Caki2 (cell line): ENCODE results near the gene ZER1. TPM values are rescaled to one million over a fixed set of nuclear protein-coding genes. Genes with fewer than 3 reads are reported as not detected.
"Not testable (repeated sequence)": the region's sequence is repeated elsewhere in the genome, so short reads cannot be mapped to it uniquely, and the experiment has no call there.

Source experiments
- DNase-seq: peaks from one replicate; pipeline ENCODE4 v3.0.0-alpha.2; 2015; ENCODE audit warnings: low read depth
- in situ Hi-C: cut with HindIII; loops from 2 replicates; pipeline ENCODE4 v1.10.0; 2016; ENCODE audit warnings: low sequenced_read_pairs, low pct_unique_long_range_greater_than_20kb, mixed read lengths
- total RNA-seq: library from RNA; depleted of rRNA; stranded (reverse); fragments of >200 nt; shearing (Covaris generic); gene quantifications from 2 replicates; pipeline ENCODE4 v1.2.3, GENCODE V29; 2014; ENCODE audit warnings: low replicate concordance

The ZER1 gene
- total RNA-seq, 1 experiment from 2014 or later, result 4.7 TPM

DNA sequence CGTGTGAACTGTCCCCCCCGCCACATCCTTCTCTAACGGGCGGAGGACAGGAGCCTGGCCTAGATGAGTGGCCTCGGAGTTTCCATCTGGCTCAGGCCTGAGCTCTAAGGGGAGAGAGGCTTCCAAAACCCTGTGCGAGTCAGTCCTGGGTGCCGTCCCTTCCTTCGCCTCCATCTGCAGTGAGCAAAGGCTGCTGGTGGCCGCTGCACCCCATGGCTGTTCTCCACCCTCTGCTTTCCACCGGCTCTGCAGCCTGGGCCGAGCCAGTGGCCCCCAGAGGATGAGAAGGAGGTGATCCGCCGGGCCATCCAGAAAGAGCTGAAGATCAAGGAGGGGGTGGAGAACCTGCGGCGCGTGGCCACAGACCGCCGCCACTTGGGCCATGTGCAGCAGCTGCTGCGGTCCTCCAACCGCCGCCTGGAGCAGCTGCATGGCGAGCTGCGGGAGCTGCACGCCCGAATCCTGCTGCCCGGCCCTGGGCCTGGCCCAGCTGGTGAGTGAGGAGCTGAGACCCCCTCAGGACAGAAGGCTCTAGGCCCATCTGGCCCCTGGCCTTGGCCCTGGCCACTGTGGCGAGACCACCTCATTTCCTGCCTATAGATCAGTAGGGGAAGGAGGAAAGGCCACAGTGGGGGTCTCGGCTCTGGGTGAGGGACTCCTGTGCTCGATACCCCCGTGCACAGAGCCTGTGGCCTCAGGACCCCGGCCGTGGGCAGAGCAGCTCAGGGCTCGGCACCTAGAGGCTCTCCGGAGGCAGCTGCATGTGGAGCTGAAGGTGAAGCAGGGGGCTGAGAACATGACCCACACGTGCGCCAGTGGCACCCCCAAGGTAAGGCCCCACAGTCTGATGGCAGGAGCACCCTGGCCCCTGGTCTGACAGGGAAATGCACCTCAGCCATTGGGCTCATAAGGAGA, 66.4 kb downstream of the ZER1 start:
- no peak for DNase-seq
- in situ Hi-C loops, result no loop called here

DNA sequence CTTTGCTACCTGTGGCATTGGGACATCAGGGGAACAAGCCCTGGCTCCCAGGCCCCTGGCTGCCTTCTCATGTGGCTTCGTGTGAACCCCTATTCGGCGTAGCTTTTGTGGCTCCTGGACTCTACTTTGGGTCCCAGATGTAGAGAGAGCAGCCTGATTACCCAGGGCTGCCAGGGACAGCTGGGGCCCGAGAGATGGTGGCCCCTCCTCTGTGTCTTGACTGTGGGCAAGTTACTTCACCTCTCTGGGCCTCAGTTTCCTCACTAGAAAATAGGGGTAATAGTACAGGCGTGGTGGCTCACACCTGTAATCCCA, 67.4 kb downstream of the ZER1 start:
- in situ Hi-C loops, result no loop called here
- no peak for DNase-seq

DNA sequence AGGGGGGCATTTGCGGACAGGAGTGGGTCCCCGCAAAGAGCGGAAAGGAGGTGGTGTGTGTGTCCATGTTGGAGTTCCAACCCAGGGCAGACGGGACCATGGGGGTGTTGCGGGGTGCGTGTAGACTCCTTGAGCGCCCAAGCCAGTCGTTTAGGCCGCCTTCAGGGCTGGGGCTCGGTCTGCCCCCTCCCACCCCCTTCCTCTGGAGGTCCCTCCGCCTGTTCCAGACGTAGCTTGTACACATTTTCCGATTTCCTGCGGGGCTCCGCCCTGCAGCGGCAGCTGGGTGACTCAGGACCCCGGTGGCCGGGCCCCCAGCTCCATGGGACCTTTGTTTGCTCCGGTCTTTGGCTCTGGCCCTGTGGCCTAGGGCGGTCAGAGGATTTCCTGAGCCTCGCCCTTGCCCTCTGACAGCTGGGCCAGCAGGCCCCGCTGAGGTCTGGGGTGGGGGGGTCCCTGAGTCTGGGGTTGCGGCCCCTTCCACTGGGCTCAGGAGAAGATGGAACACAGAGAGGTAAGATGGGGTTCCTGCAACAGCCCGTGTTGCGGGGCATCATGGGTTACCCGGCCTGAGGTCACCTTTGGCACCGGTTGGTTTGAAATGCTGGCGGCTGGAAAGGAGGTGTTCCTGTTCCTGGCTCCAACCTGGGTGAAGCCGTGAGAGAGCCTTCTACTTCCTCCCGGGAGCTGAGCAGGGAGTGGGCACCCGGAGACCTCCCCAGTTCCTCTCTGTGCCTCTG, 67.9 kb downstream of the ZER1 start:
- in situ Hi-C loops, result no loop called here
- DNase-seq, result no peak

DNA sequence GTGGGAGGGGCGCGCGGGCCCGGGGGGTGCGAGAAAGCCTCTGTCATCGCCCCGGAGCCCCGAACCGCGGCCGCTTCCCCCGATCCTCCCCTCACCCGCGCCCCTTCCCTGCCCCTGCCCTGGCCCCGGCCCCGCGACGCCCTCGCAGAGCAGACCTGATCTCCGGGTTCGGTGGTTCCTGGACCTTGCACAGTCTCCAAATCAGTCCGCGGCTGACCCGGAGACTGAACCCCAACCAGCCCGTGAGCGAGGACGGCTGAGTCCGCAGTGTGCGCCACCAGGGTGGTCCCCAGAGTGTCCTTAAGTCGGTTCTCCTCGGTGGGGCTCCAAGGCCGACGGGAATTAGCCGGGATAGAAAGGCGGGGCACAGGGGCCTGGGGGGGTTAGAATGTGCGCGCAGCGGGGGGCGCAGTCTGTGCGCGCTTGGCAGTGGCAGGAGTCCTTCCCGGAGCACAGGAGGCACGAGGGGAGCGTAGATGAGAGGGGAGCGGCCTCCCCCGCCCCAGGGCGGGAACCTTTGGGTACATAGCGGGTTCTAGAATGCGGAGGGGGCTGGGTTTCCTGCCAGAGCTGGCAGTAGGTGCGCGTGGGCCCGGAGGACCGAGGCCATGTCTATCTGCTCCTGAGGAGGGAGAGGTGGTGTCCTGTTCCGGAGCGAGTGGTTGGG, 68.6 kb downstream of the ZER1 start:
- DNase-seq, result no peak
- in situ Hi-C loops, result no loop called here

DNA sequence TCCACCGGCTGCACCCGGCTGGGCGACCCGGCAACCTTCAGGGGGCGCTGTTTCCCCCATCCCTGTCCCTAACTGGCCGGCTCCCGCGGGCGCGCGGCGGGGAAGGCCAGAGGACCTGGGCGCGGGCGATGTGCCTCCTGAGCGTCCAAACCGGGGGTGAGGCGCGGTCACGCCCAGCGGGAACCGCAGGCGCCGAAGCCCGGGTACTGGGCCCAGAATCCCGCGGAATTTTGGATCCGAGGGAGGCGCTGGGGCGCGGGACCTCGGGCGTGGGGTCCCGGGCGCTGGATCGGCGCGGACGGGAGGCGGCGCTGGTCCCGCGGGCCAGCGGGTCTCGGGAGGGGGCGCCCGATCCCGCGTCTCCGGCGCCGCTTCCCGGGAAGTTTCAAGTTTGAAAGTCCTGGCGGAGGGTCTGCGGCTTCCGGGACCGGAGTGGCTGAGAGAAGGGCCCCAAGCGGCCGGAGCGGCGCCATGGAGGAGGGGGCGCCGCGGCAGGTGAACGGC, 69.2 kb downstream of the ZER1 start, which contains the start of gene PKN3:
PKN3 (plus strand) TSS at position 59 of the 504 bp plus-strand sequence; CDS start at position 472, 413 bp downstream.
- in situ Hi-C loops, result no loop called here
- peak; percentile 80 for DNase-seq

DNA sequence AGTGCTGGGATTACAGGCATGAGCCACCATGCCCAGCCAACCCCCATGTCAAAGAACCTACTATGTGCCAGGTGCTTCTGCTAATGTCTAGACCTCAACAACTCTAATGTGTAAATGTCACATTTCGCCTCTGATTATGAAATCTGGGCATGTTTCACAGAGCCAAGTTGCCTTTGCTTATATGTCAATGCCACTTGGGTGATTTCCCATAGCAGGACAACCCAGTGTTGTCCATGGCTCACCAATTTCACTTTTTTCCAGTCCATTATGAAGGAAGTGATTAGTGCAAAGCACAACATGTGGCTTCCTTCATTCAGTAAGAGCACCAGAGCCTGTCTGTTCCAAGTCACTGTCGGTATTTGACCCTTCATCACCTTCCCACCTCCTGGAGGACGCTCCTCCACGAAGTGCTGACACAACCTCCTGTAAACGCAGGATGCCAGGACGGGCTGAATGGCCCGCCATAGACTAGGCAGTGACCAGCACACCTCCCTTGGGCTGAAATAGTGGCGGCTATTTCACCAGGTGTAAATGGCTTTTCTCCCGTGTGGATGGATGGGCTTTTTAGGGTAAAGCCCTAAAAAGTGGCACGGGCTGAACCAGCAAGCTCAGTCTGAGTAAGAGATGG, 70.4 kb downstream of the ZER1 start:
- DNase-seq, result peak; percentile 47
- in situ Hi-C loops, result no loop called here

DNA sequence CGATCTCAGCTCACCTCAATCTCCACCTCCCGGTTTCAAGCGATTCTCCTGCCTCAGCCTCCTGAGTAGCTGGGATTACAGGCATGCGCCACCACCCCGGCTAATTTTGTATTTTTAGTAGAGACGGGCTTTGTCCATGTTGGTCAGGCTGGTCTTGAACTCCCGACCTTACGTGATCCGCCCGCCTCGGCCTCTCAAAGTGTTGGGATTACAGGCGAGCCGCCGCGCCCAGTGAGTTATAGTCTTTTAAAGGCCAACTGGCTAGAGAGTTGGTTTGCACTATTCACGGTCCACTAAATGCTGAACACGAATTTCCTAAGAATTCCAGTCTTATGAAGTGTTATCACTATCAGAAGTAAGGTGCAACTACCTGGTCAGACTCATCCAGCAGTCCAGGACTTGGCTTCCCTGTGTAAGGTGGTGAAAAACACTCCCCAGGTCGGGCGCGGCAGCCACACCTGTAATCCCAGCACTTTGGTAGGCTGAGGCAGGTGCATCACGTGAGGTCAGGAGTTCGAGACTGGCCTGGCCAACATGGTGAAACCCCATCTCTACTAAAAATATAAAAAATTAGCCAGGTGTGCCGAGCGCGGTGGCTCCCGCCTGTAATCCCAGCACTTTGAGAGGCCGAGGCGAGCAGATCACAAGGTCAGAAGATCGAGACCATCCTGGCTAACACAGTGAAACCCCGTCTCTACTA, 72.5 kb downstream of the ZER1 start:
- DNase-seq, in situ Hi-C loops: not testable (repeated sequence)

DNA sequence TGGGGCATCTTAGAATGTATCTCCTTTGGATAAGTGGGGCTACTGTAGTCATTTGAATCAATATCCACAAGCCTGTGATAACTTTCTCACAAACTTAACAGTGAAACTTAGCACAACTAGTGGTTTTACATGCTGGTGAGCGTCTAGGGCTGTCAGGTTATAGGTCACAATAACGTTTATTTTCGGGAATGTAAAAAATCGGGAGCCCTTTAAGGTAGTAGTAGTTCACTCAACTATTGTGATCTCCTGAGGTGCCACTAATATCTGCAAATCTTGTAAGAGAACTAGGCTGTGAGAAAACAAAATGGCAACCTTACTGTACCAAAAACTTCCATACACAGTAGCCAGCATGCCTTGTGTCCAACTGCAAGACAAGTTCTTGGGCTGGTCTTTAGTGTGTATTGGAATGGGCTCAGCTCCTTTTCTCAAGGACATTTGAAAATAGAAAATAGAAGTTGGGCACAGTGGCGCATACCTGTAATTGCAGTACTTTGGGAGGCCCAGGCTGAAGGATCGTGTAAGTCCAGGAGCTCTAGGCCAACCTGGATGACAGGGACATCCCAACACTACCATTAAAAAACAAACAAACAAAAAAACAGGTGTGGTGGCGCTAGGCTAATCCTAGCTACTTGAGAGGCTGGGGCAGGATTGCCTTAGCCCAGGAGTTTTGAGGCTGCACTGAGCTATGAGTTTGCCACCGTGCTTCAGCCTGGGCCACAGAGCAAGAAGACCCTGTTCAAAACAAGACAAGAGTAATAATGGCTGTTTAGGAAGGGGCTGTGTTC, 74.6 kb downstream of the ZER1 start:
- DNase-seq, result no peak
- in situ Hi-C loops, result no loop called here

DNA sequence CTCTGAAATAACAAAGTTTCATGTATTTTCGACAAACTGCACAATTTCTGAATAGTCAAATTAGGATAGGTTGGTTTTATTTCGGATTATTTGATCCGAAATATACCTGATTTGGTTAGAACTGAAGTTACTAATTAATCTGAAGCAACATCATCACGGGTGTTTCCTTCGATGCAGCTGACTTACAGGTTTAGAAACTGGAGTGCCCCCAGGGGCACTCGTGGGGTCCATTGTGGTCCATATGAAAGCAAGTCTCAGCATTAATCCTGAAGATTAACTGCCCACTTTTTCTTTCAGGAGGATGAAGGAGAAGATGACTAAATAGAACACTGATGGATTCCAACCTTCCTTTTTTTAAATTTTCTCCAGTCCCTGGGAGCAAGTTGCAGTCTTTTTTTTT, 77.4 kb downstream of the ZER1 start:
- no peak for DNase-seq
- in situ Hi-C loops, result no loop called here

DNA sequence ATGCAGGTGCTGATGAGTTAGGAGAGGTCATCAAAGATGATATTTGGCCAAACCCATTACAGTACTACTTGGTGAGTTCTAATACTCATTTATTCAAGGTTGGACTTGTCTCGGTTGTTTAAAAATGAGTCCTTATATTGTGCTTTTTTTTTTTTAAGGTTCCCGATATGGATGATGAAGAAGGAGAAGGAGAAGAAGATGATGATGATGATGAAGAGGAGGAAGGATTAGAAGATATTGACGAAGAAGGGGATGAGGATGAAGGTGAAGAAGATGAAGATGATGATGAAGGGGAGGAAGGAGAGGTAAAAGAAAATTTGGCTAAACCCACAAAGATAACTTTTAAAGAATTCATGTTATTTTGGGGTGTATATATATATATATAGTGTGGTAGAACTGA, 78.0 kb downstream of the ZER1 start:
- in situ Hi-C loops, result not testable (repeated sequence)

DNA sequence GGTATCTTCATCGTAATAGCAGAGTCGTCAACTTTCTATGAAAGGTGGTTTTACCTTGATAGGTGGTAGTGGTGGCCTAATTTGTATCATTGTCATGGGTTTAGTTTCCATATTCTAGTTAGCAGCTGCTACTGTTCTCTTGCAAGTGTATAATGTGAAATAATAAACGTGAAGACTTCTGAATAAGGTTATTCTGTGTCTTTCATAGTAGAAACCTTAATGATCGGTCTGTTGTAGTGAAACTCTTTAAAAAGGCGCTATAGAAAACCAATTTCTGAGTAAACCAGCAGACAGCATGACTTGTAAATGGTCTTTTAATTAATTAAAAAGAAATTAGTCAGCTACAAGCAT, 81.1 kb downstream of the ZER1 start:
- no peak for DNase-seq
- in situ Hi-C loops, result no loop called here

More for the DNA sequence above, 78.0 kb downstream of the ZER1 start:
- DNase-seq, result not testable (repeated sequence)

DNA sequence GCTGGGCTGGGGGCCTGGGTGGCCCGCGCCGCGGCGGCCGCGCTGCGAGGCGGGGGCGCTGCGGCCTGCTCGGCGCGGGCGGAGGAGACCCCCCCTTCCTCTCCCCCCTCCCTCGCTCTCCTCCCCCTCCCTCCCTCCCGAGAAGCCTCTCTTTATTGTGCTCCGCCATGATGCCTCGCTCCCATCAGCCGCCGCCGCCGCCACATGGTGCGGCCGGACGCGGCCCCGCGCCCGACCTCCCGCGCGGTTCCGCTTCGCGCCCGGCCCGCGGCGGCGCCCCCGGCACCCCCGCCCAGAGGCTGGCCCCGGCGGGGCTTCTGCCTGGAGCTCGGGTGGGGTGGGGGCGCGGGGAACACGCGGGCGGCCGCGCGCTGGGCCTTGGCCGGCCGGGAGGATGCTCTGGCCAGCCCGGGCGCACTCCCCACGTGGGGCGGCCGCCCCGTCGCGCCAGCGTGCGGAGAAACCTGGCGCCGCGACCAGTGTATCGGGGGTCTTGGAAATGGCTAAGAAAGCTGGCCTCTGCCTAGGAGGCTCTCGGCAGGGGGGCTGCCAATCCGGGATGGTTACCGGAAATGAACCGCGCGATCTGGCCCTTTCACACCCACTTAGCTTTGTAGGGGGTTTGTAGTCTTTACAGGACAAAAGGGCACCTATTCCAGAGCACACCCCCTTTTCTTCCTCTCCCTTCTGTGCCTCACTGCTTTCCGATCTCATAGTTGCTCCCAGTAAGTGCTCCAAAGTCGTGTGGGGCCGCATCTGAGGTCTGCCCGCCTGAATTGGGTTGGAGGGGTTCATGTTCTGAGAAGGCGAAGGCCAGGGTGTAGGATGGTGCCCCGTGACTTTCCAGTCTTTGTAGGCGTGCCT, 81.7 kb downstream of the ZER1 start:
- no peak for DNase-seq
- in situ Hi-C loops, result no loop called here

DNA sequence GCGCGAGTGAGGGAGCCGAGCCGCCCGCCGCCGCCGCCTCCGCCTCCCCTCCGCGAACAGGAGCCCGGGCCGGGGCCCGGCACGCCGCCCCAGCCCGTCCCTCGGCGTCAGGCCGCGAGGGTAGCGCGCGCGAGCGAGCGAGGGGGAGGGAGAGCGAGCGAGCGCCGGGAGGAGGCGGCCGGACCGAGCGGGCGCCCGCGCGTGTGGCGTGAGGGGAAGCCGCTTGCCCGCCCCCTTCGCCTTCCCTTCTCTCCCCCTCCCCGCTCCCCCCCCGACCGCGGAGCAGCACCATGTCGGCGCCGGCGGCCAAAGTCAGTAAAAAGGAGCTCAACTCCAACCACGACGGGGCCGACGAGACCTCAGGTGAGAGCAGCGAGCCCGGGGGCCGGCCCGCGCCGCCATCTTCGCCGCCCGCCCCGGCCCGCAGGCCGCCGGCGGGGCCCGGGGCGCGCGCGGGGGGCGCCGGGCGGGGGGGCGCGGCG, 82.4 kb downstream of the ZER1 start:
- DNase-seq, result no peak
- in situ Hi-C loops, result no loop called here

DNA sequence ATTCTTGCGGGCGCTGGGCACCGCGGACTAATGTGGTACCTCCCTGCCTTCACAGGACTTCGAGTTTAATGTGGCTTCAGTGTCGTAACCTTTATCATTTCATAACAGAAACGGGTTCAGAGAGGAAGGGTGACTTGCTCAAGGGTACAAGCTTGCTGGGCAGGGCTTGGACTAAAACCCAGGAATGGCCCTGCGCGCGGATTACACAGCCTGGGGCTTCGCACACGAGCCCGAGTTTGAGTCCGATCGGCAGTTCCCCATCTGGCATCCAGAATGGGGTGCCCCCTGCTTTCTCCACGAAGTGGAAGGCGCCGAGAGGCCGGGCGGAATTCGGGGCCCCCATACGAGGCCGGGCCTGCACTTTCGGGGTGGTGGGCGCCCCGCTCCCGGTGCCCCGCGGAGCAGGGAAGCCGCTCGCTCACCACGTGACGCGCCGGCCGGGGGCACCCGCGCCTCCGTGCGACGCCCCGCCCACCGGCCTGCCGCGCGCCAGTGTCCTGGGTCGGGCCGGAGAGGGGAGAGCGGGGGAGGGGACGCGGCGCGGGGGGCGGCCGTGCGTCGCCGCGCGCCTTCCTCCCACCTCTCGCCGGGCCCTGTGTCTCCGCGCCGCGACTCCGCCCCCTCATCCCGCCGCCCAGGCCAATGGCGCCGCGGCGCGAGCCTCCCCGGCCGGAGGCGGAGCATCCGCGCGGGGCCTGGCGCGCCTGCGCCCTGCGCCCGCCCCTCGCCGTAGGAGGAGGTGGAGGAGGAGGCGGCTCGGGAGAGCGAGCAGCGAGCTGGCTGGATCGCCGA, 83.0 kb downstream of the ZER1 start, which contains the start of gene SET:
SET (plus strand) TSS at position 722 of the 792 bp plus-strand sequence. CDS start 361 bp downstream, outside the sequence.
- in situ Hi-C loops, result no loop called here
- DNase-seq, result peak; percentile 95

DNA sequence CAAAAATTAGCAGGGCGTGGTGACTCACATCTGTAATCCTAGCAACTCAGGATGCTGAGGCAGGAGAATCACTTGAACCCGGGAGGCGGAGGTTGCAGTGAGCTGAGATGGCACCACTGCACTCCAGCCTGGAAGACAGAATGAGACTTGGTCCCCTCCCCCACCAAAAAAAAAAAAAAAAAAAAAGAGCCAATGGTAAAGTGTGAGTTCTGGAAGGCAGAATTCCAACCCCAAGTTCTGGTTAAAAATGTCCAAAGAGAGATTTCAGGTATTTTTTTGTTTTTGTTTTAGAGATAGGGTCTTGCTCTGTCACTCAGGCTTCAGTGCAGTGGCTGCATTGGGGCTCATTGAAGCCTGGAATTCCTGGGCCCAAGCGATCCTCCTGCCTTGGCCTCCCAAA, 84.3 kb downstream of the ZER1 start:
- in situ Hi-C loops, result no loop called here
- no peak for DNase-seq
